Activated CD8-positive, alpha-beta memory T cell treated with anti-CD3 and anti-CD28 coated beads, Interleukin-2, amount 50 U/mL, for 1 hour (primary cell): Measurements from ENCODE around the gene RNF11.

ENCODE experiments used
- DNase-seq: peaks from one replicate; pipeline ENCODE4 v3.0.0-alpha.2; 2020; ENCODE audit errors: extremely low read depth

Gene RNF11

GRCh38 chr1:51265618-51266017 lies 29.5 kb downstream of the RNF11 start:
- DNase-seq: no peak

DNA sequence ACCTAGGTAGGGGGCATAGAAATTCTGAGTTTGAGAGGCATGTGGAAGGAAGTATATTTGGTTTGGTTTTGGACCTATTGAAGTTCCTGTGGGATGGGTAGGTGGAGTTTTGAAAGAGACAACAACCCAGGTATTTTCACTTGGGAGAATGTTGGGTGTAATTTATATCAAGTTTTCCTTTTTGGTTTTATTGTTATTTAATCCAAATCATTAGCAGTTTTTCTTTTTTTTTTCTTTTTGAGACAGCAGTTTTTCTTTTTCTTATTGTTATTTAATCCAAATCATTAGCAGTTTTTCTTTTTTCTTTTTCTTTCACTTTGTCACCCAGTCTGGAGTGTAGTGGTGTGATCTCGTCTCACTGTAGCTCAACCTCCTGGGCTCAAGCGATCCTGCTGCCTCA lies 30.1 kb downstream of the RNF11 start:
- DNase-seq: no peak

DNA sequence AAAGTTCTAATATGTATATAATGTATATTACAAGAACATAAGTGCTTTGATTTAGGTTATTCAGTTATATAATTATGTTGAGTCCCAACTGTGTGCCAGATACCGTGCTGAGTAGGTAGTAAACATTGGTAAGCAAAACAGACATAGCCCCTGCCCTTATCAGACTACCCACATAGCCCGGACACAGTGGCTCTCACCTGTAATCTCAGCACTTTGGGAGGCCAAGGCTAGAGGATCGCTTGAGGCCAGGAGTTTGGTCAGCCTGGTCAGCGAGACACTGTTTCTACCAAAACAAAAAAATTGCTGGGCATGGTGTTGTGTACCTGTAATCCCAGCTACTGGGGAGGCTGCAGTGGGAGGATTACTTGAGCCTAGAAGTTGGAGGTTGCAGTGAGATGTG lies 30.7 kb downstream of the RNF11 start:
- no peak for DNase-seq

GRCh38 chr1:51268634-51269033 lies 32.6 kb downstream of the RNF11 start:
- no peak for DNase-seq

DNA sequence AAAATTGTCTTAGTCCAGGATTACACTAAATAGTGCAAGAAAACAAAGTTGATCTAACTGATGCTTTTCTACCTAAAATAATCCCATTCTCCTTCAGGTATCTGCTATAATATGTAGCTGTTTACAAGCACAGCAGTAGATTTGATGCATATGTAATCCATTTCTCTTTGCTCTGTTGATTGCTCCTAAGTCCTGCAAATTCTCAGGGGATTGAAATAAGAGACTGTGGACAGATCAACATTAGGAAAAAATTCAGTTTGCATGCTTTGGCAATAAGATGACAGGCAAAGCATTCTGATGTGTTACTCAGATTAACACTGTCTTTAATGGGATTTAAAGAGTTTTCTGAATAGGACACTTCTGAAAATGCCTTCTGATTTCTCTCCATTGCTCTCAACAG lies 34.7 kb downstream of the RNF11 start:
- DNase-seq: no peak

DNA sequence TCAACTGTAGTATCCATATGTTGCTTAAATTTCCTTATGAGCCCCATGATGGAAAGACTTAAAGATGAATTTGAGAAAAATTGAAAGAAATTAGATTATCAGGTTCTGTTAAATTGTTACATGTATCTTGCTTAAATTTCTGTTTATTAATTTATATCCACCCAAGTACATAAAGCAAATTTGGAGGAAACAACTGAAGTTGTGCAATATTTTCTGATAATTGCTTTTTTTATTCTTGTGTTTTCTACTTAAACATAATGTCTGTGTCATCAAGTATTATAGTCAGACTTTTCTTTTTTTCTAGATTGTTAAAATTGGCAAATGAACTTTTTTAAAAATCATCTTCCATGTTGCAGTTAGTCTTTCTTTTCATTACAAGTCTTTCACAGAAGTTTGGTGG lies 36.8 kb downstream of the RNF11 start:
- DNase-seq: no peak

DNA sequence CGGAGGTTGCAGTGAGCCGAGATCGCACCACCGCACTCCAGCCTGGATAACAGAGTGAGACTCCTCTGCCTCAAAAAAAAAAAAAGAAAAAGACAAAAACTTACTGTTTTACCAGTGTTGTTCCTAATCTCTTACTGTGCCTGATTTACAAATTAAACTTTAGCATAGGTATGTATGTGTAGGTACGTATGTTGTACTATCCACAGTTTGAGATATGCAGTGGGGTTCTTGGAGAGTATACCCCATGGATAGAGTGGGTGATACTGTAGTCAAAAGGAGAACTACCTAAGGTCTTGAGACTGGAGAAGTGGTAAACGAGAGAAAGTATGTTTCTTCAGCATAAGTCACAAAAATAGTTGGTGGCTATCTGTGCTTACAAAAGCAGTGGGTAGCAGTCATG lies 38.6 kb downstream of the RNF11 start:
- DNase-seq: no peak

DNA sequence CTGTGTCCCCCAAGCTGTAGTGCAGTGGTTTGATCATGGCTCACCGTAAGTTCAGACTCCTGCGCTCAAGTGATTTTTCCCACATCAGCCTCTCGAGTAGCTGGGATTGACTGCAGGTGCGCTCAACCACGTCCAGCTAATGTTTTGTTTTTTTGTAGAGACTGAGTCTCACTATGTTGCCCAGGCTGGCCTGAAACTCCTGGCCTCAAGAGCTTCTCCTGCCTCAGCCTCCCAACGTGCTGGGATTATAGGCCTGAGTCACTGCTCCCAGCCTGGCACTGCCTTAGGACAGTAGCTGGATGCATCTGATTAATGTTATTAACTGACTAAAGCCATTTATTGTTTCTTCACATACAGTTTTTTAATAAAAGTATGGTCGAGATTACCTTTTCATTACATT lies 40.2 kb downstream of the RNF11 start:
- DNase-seq: no peak

DNA sequence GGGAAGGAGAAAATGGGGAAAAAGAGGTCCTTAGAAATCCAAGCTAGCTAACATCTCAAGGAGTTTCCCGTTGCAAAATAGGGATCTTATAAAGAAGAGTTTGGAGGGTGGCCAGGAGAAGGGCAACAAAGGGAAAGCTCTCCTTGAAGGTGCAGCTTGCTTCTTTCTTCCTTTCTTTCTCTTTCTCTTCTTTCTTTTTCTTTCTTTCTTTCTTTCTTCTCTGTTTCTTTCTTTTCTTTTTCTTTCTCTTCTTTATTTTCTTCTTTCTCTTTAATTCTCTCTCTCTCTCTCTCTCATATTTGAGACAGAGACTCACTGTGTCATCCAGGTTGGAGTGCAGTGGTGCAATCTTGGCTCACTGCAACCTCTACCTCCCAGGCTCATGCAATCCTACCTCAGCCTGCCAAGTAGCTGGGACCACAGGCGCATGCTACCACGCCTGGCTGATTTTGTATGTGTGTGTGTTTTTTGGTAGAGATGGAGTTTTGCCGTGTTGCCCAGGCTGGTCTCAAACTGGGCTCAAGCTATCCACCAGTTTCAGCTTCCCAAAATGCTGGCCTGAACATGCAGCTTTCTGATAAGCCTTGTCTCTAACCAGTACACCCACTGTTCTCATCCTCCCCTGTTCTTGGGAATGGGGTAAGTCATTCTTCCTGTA lies 44.4 kb downstream of the RNF11 start:
- DNase-seq: no peak

DNA sequence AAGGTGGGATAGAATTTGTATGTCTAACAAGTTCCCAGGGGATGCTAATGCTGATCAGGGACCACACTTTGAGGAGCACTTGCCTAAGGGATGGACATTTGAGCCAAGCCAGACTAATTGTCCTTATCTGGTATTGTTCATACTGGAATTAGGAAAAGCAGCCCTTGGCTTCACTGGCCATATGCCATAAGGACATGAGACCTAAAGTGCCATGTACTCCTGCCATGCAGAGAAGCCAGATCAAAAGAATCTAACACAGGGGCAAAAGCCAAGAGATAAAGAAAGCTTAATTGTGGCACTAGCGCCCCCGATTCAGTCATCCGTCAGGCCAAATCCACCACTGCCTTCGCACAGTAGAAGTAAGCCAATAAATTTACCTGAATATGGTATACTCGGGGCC lies 45.7 kb downstream of the RNF11 start:
- DNase-seq: no peak

DNA sequence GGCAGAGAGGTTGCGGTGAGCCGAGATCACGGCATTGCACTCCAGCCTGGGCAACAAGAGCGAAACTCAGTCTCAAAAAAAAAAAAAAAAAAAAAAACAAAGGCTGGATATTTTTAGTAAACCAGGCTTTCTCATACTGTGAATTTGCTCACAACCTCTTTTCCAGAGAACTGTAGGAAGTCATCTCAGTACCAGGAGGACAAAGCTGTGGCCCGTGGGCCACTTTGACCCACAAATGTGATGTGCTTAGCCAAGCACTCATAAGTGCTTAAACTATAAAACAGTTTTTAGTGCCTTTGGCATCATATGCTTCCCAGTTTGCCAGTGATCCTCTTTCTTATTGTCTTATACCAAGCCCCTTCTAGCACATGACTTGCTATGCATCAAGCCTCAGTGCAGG lies 46.5 kb downstream of the RNF11 start:
- DNase-seq: no peak

GRCh38 chr1:51283979-51284378 lies 47.9 kb downstream of the RNF11 start:
- no peak for DNase-seq

- no peak for DNase-seq
Measured at GRCh38 chr1:51284487-51284954, 48.4 kb downstream of the RNF11 start.

DNA sequence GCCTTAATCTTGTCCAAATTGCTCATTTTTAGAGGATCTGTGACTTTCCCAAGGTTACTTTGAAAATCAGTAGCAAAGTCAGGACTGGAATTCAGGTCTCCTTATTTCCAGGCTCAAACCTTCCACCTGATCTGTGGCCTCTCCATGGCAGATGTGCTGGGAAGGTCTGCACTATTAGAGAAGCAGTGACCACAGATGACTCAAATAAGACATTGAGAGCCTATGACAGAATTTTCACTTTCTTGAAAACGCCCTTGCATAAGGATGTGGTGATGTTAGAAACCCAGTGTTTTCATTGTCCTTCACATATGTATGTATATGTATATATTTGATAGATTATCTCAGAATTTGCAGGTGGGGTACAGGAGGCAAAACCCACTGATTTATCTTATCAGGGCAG lies 49.0 kb downstream of the RNF11 start:
- DNase-seq: no peak

DNA sequence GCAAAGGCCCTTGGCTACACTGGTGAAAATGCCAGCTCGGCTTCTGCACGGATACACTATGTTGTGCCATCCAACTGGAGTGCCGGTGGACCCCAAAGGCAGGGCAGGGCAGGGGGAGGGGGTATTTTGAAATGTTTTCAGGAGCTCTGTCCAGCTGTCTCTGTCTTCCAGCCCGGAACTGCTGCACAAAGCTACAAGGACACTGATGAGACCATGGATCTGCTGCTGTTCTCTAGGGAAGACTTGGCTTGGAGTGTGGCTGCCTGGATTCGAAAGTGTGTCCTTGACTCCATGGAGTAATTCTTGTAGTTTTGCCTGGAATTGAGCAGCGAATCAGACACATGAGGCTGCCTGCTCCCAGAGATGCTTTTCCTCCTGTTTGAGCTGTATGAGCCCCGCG lies 51.9 kb downstream of the RNF11 start:
- DNase-seq: no peak

DNA sequence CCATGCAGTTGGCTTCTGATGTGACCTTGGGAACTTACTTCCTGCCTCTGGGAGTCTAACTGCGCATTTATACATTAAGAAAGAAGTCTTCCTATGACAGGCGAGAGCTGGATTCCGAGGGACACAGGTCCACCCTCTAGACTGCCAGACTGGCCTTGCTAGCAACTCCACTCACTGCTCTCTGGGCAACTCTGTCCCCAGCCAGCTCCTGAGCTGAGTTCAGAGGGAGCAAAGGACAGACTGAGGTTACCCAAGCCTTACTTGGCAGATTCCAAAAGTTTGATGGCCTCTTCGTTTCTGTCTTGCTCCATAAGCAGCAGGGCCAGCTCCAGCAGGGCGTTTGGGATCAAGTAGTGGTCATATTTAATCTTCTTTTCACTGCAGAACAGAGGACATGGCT lies 52.5 kb downstream of the RNF11 start:
- DNase-seq: no peak

DNA sequence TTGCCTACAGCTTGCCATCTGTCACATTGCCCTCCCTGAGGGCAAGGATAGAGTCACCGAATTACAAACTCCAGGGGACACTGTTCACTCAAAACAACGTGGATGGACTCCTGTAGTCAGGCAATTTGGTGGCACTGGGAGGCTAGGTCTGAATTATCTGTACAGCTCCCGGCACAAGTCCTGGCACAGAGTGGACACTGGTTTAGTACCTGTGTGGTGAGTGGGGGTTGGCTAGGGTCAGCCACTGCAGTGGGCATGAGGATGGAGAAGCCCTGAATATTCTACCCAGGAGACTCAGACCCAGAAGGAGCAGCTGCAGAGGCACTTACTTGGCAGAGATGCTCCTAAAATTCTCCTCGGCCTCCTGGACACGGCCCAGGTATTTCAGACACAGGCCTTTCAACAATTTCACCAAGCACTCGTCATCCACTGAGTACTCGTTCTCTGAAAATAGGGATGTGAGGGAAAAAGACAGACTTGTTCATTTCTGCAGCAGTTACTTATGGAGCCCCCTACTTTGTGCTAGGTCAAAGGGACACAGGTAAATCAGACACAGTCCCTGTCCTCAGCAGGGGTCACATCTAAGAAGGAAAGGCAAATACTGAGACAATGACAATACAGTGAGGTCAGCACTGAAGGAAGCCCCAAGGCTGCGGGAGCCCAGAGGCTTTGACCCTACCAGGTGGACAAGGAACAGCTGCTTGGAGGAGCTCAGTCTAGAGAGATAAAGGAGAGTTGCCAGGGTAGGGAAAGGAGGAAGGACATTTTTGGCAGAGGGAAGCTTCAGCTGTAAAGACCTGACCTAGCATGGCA lies 53.8 kb downstream of the RNF11 start:
- no peak for DNase-seq

DNA sequence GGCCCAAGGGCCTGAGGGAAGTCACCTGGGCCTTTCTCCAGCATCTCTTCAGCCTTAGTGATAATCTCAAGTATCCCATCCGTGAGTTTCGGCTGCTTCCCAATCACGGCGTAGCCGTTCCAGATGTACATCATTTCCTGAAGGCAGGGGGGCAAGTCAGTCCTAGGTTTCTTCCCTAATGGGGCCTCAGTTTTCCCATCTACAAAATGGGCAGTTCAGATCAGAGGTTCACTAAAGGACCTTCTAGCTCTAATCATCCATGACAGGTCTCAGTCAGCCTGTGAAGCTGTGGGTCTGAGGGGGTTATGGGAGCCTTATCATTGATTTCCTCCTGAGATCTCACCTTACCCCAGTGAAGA lies 54.4 kb downstream of the RNF11 start:
- no peak for DNase-seq

- DNase-seq: no peak
Measured at GRCh38 chr1:51293898-51294515, 57.9 kb downstream of the RNF11 start.

GRCh38 chr1:51294566-51295184 lies 58.6 kb downstream of the RNF11 start:
- DNase-seq: no peak

DNA sequence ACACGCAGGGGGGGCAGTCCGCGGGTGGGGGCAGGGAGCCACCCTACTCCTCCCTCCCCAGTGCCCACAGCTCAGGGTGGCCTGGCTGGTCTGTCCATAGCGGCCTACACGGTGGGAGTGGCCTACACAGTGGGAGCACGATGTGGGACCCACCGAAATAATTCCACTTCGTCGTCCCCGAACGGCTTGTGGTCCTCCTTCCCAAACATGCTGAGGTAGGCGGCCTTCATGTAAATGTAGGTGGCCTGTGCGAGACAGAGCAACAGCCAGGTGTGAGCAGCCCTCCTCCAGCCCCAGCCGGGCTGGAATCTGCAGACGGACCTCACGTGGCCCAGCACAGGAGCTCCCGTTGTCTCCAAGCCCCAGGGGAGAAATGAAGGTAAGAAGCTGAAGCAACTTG lies 59.9 kb downstream of the RNF11 start:
- DNase-seq: no peak
